H9 (cell line): ENCODE measurements around the gene SYCE3. TPM values are rescaled to one million over a fixed set of nuclear protein-coding genes. Genes with fewer than 3 reads are reported as not detected.

Source experiments
- DNase-seq: peaks from one replicate; pipeline ENCODE4 v3.0.0-alpha.2; 2017
- H2AFZ ChIP-seq: one replicate; pipeline ENCODE4 v1.6.1; 2013; ENCODE audit warnings: mild to moderate bottlenecking, low read length, control low read depth, moderate library complexity
- H2AK5ac ChIP-seq: 2 replicates; pipeline ENCODE4 v1.6.1; 2013; ENCODE audit warnings: low read length, control low read depth, mixed read lengths; ENCODE audit not compliant: insufficient read length
- H2BK120ac ChIP-seq: one replicate; pipeline ENCODE4 v1.6.1; 2013; ENCODE audit warnings: low read depth, mild to moderate bottlenecking, low read length, control low read depth, inconsistent platforms; ENCODE audit not compliant: poor library complexity, severe bottlenecking
- H2BK12ac ChIP-seq: 2 replicates; pipeline ENCODE4 v1.6.1; 2013; ENCODE audit warnings: low read length, control low read depth, mixed read lengths, low read depth; ENCODE audit not compliant: insufficient read length
- H2BK15ac ChIP-seq: 2 replicates; pipeline ENCODE4 v1.6.1; 2013; ENCODE audit warnings: low read depth, low read length, control low read depth
- H2BK20ac ChIP-seq: one replicate; pipeline ENCODE4 v1.6.1; 2013; ENCODE audit warnings: low read depth, mild to moderate bottlenecking, low read length, control low read depth, inconsistent platforms; ENCODE audit not compliant: poor library complexity, severe bottlenecking
- H2BK5ac ChIP-seq: 2 replicates; pipeline ENCODE4 v1.6.1; 2013; ENCODE audit warnings: low read length, control low read depth, mixed read lengths; ENCODE audit not compliant: insufficient read length
- H3K14ac ChIP-seq: 2 replicates; pipeline ENCODE4 v1.6.1; 2013; ENCODE audit warnings: low read length, control low read depth; ENCODE audit not compliant: insufficient read depth
- H3K18ac ChIP-seq: 2 replicates; pipeline ENCODE4 v1.6.1; 2013; ENCODE audit warnings: low read depth, mild to moderate bottlenecking, mixed read lengths, low read length, control low read depth; ENCODE audit not compliant: insufficient read length
- H3K23ac ChIP-seq: 2 replicates; pipeline ENCODE4 v1.6.1; 2013; ENCODE audit warnings: low read length, control low read depth, mixed read lengths, low read depth; ENCODE audit not compliant: insufficient read length
- H3K23me2 ChIP-seq: 2 replicates; pipeline ENCODE4 v1.6.1; 2013; ENCODE audit warnings: low read depth, mild to moderate bottlenecking, mixed read lengths, low read length, control low read depth; ENCODE audit not compliant: insufficient read length, poor library complexity, severe bottlenecking
- H3K27ac ChIP-seq: 2 replicates; pipeline ENCODE4 v1.5.1; 2013; ENCODE audit warnings: low read length, control low read depth, mixed read lengths, low read depth; ENCODE audit not compliant: insufficient read length
- H3K27me3 ChIP-seq: 2 replicates; pipeline ENCODE4 v1.6.1; 2013; ENCODE audit warnings: low read length, control low read depth, inconsistent platforms; ENCODE audit not compliant: insufficient read depth
- H3K4ac ChIP-seq: 2 replicates; pipeline ENCODE4 v1.6.1; 2013; ENCODE audit warnings: low read depth, mild to moderate bottlenecking, control low read depth, inconsistent platforms, low read length, moderate library complexity
- H3K4me1 ChIP-seq: 2 replicates; pipeline ENCODE4 v1.6.1; 2013; ENCODE audit warnings: low read length, control low read depth, inconsistent platforms; ENCODE audit not compliant: insufficient read depth
- H3K4me2 ChIP-seq: 2 replicates; pipeline ENCODE4 v1.6.1; 2013; ENCODE audit warnings: low read length, control low read depth, mixed read lengths; ENCODE audit not compliant: insufficient read length, insufficient read depth
- H3K56ac ChIP-seq: 2 replicates; pipeline ENCODE4 v1.6.1; 2013; ENCODE audit warnings: low read depth, mild to moderate bottlenecking, mixed read lengths, low read length, control low read depth; ENCODE audit not compliant: insufficient read length
- H3K79me1 ChIP-seq: 2 replicates; pipeline ENCODE4 v1.6.1; 2013; ENCODE audit warnings: low read depth, mild to moderate bottlenecking, moderate library complexity, low read length, control low read depth, inconsistent platforms; ENCODE audit not compliant: insufficient read depth, poor library complexity, severe bottlenecking
- H3K79me2 ChIP-seq: 2 replicates; pipeline ENCODE4 v1.6.1; 2013; ENCODE audit warnings: low read length, control low read depth, inconsistent platforms; ENCODE audit not compliant: insufficient read depth
- H3K9ac ChIP-seq: 2 replicates; pipeline ENCODE4 v1.6.1; 2013; ENCODE audit warnings: low read length, control low read depth, mixed read lengths; ENCODE audit not compliant: insufficient read length; ENCODE audit errors: extremely low read depth
- H3K9me3 ChIP-seq: one replicate; pipeline ENCODE4 v1.6.1; 2013; ENCODE audit warnings: low read depth, low read length, inconsistent platforms; ENCODE audit not compliant: control insufficient read depth
- H3T11ph ChIP-seq: one replicate; pipeline ENCODE4 v1.6.1; 2013; ENCODE audit warnings: mild to moderate bottlenecking, low read length, control low read depth, inconsistent platforms
- H4K20me1 ChIP-seq: one replicate; pipeline ENCODE4 v1.6.1; 2013; ENCODE audit not compliant: control insufficient read depth, insufficient read length, insufficient read depth
- H4K5ac ChIP-seq: 2 replicates; pipeline ENCODE4 v1.6.1; 2013; ENCODE audit warnings: low read depth, mild to moderate bottlenecking, mixed read lengths, low read length, control low read depth; ENCODE audit not compliant: insufficient read length
- H4K8ac ChIP-seq: replicated peaks from 2 replicates; pipeline ENCODE4 v1.6.1; 2013; ENCODE audit warnings: low read length, control low read depth, mixed read lengths, low read depth; ENCODE audit not compliant: insufficient read length
- H4K91ac ChIP-seq: 2 replicates; pipeline ENCODE4 v1.6.1; 2013; ENCODE audit warnings: low read depth, mild to moderate bottlenecking, moderate library complexity, mixed read lengths, low read length, control low read depth; ENCODE audit not compliant: insufficient read length
- H3K27ac Mint-ChIP-seq, 3 experiments: 2 replicates in 2 of 3; 3 replicates in 1 of 3; pipeline ENCODE4 v1.8.0; 2020 to 2021; ENCODE audit warnings: mixed read lengths in 3 of 3, mild to moderate bottlenecking in 1 of 3, moderate library complexity in 1 of 3
- H3K27me3 Mint-ChIP-seq: 2 replicates; pipeline ENCODE4 v1.8.0; 2021; ENCODE audit warnings: low read depth, mild to moderate bottlenecking, moderate library complexity, mixed read lengths
- H3K36me3 Mint-ChIP-seq, 3 experiments: 2 replicates in 2 of 3; 3 replicates in 1 of 3; pipeline ENCODE4 v1.8.0; 2020 to 2021; ENCODE audit warnings: low read depth in 3 of 3, mixed read lengths in 3 of 3; ENCODE audit not compliant: insufficient read depth in 1 of 3
- H3K4me1 Mint-ChIP-seq, 2 experiments: 2 replicates each; pipeline ENCODE4 v1.8.0; 2020; ENCODE audit warnings: mixed read lengths in 2 of 2
- H3K4me3 Mint-ChIP-seq, 2 experiments: 2 replicates in 1 of 2; 3 replicates in 1 of 2; pipeline ENCODE4 v1.8.0; 2020 to 2021; ENCODE audit warnings: mild to moderate bottlenecking in 2 of 2, mixed read lengths in 2 of 2, moderate library complexity in 1 of 2
- H3K9me3 Mint-ChIP-seq, 2 experiments: 2 replicates in 1 of 2; 3 replicates in 1 of 2; pipeline ENCODE4 v1.8.0; 2020; ENCODE audit warnings: mild to moderate bottlenecking in 2 of 2, mixed read lengths in 2 of 2, moderate library complexity in 1 of 2
- WGBS: extraction: QIAGEN DNeasy Blood & Tissue Kit; methylation state at CpG from one replicate; pipeline ENCODE4 v1.1.7; 2013; ENCODE audit warnings: missing lambda C conversion rate, low lambda C conversion rate, mixed read lengths; ENCODE audit not compliant: insufficient read length; ENCODE audit errors: extremely low coverage; 5-methylcytosine and 5-hydroxymethylcytosine counted together
- total RNA-seq: library from RNA; stranded (reverse); gene quantifications from 2 replicates; pipeline ENCODE4 v1.2.1, GENCODE V29; 2021
- TF ChIP-seq, protein P1 (sequence below): fragments of 200-600 bp; sonication (generic); conservative IDR thresholded peaks from 3 replicates; pipeline ENCODE4 v1.8.0; 2021; ENCODE audit warnings: antibody characterized with exemption, mild to moderate bottlenecking

Gene SYCE3
- total RNA-seq, 1 experiment from 2014 or later = 0.85 TPM

DNA sequence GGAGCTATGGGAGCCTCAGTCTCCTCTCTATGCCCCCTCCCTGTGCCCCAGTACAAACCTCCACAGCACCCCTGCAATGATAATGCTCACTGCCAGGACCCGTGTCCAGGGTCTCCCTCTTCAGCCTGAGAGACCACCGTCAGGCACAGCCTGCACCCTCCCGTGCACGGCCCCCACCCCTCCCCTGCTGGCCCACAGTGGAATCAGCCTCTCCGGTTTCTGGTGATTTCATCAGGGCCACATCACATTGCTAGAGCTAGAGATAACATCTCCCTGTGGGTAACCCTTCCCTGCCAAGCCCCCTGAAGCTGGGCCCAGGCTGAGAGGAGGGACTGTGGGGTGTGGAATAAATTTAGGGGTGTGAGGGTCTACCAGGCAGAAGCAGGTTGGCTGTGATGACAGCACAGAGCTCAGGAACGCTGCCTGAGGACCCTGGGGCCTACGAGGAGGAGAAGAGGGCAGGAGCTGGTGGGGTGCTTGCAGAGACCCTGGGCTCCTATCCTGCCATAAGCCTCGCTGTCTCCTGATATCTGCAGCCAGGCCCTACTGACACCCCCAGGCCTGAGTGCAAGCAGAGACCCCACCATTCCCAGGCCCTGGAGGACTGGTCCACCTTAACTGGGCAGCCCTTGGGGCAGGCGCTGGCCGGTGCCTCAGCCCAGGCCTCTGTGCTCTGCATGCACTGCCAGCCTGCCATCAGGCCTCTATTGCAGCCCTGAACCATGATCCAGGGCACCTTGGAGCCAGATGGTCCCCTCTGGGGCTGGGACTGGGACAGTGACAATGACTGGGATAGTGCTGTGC lies 17.0 kb downstream of the SYCE3 start, which contains the start of gene KLHDC7B:
Gene KLHDC7B, plus strand, starts transcription at position 378 of the 804 bp plus-strand sequence. Its CDS starts 345 bp downstream, at position 723.
- Histone ChIP-seq H3K79me1 (no peaks in the 10 kb centered on the region), H3K23ac (no peak within 1 kb of the TSS), H4K8ac (no peak within 1 kb of the TSS), H3K9me3 (no peaks in the 10 kb centered on the region), H3K4me1 (no peaks in the 10 kb centered on the region), H3K27me3 (no peaks in the 10 kb centered on the region; the same call in 1 of the 2 replicates), H3K27ac (no peak within 1 kb of the TSS), H3T11ph (no peak within 1 kb of the TSS), H4K91ac (no peak within 1 kb of the TSS), H3K9ac (no peak within 1 kb of the TSS), H3K23me2 (peaks cover 2% of the 10 kb centered on the region), H3K4ac (no peak within 1 kb of the TSS), H2BK120ac (no peak within 1 kb of the TSS), H2BK20ac (no peak within 1 kb of the TSS), H3K56ac (no peak within 1 kb of the TSS), H2AK5ac (no peak within 1 kb of the TSS), H3K18ac (no peak within 1 kb of the TSS), H4K20me1 (no peaks in the 10 kb centered on the region), H2AFZ (no peak within 1 kb of the TSS), H3K79me2 (no peaks in the 10 kb centered on the region), H3K4me2 (no peak within 1 kb of the TSS), H2BK5ac (no peak within 1 kb of the TSS), H2BK15ac (no peak within 1 kb of the TSS), H4K5ac (no peak within 1 kb of the TSS), H3K14ac (no peak within 1 kb of the TSS), H2BK12ac (no peak within 1 kb of the TSS)
- no peak within 1 kb of the TSS for H3K4me3 Mint-ChIP-seq
- peaks cover 43% of the 10 kb centered on the region for H3K27me3 Mint-ChIP-seq
- H3K27ac Mint-ChIP-seq = no peak within 1 kb of the TSS
- TF ChIP-seq, protein P1, sequence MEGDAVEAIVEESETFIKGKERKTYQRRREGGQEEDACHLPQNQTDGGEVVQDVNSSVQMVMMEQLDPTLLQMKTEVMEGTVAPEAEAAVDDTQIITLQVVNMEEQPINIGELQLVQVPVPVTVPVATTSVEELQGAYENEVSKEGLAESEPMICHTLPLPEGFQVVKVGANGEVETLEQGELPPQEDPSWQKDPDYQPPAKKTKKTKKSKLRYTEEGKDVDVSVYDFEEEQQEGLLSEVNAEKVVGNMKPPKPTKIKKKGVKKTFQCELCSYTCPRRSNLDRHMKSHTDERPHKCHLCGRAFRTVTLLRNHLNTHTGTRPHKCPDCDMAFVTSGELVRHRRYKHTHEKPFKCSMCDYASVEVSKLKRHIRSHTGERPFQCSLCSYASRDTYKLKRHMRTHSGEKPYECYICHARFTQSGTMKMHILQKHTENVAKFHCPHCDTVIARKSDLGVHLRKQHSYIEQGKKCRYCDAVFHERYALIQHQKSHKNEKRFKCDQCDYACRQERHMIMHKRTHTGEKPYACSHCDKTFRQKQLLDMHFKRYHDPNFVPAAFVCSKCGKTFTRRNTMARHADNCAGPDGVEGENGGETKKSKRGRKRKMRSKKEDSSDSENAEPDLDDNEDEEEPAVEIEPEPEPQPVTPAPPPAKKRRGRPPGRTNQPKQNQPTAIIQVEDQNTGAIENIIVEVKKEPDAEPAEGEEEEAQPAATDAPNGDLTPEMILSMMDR = no peak
- no CpG with 5 or more reads among the region's 10 CpGs for WGBS
- no peaks in the 10 kb centered on the region for H3K36me3 Mint-ChIP-seq
- H3K9me3 Mint-ChIP-seq = no peaks in the 10 kb centered on the region; a peak in 1 of 5 replicates
- DNase-seq = no peak
- peaks cover 0 to 3% of the 10 kb centered on the region in 2 experiments; a peak in 1 of 4 replicates for H3K4me1 Mint-ChIP-seq
